Astrocyte of the cerebellum (primary cell): ENCODE results near the gene PAX7.

Experiments
- DNase-seq: peaks from one replicate; pipeline ENCODE4 v3.0.0-alpha.2; 2011; ENCODE audit warnings: low read depth
- H3K4me3 ChIP-seq: 2 replicates; pipeline ENCODE4 v1.5.1; 2011; ENCODE audit warnings: mild to moderate bottlenecking, low read depth, low read length, moderate library complexity
- CTCF ChIP-seq: IDR thresholded peaks from 2 replicates; pipeline ENCODE4 v1.5.1; 2012; ENCODE audit warnings: low read length, low read depth, moderate library complexity, mild to moderate bottlenecking; ENCODE audit errors: missing control alignments
- in situ Hi-C: cut with HindIII; loops from 2 replicates; pipeline ENCODE4 v1.10.0; 2017; ENCODE audit warnings: low sequenced_read_pairs

Gene PAX7

DNA sequence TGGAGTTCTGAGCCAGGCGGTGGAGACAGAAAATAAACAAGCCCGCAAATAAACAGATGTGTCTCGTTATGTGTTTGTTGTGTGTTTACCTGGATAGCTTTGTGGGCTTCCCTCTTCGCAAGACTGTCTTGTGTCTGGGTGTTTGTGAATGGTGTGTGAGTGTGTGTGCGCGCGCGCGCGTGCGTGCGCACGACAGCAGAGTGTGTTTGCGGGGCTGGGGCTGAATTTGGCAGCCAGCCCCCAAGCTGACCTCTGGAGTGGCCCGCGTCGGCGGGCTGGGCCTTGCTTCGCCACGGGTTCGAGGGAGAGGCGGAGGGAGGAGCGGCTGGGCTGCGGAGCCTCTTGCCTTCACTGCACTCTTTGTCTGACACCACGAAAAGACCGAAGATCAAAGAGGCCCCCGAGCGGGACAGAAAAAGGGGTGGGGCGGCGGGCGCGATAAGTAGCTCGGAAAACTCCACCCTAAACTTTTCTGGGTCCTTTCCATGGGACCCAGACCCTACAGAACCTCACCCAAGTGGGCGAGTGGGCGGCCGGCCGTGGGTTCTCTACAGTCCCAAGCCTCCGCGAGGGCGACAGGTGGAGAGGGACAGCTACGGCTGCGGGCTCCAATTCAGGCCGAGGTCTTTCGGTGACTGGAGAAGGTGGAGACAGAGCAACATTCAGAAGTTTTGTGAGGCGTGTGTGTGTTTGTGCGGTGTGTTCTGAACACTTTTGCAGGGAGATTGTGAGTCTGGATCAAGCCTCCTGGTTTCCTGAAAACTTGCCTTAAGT is 14.5 kb downstream of the PAX7 start:
- in situ Hi-C loops: no loop called here
- no peak for TF ChIP-seq CTCF
- no peak for DNase-seq
- H3K4me3 ChIP-seq: no peak overlapping the region

GRCh38 chr1:18645747-18646090 is 15.1 kb downstream of the PAX7 start:
- in situ Hi-C loops: no loop called here
- no peak for DNase-seq
- TF ChIP-seq CTCF: no peak
- no peak overlapping the region for H3K4me3 ChIP-seq

DNA sequence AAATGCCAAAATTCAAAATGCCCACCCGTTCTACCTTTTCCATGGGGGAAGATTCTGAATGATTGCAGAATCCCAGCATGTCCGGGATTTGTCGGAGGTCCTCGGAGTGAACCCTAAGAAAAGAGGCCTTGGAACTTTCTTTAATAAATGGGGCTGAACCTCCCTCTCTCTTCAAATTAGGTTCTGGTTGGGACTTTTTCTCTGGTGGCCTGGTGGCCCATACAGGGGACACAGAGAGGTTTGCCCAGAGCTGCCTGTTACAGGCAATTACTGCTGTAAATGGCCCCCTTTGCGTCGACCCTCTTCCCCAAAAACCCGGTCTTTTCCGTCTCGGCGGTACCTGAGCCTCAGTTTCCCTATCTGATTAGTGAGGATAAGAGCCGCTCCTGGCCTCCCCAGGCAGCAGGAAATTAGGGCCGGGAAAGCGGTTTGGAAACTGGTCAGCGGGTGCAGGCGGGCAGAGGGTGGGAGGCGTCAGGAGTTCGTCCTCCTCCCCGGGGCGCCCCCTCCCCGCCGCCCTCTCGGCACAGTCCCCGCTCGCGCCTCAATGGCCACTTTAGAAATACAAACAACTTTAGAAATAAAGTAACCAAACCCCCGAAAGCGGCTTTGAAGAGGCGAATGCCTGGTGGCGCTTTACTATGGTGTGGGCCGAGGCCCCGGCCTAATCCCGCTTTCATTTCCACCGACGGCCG is 15.6 kb downstream of the PAX7 start:
- no peak for DNase-seq
- in situ Hi-C loops: no loop called here
- no peak overlapping the region for H3K4me3 ChIP-seq
- TF ChIP-seq CTCF: no peak

DNA sequence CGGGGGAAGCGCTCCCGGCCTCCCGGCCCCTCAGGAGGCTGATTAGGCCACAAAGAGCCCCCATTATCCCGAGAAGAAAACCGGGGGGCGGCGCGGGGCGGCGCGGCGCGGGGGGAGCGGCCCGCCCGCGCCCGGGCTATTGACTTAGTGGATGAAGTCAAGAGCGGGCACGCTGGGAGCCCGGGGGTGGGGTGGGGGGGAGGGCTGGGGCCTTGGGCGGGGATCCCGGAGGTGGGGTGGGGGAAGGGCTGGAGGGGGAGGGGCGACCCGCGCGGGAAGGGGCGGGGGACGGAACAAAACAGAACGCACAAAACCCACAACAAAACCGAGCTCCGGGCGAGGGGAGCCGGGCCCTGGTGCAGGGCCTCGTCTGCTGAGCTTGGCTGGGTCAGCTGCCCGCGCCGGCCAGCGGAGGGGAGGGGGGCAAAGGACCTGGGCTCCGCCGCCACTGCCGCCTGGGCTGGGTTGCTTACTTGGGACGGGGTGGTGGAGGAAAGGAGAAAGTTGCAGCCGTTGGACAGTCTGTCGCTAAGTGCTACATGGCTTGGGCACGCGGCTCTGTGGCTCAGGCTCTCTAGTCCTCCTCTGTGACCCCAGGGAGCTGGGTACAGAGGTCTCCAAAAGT is 16.3 kb downstream of the PAX7 start:
- no peak overlapping the region for H3K4me3 ChIP-seq
- DNase-seq: no peak
- in situ Hi-C loops: no loop called here
- TF ChIP-seq CTCF: no peak

- in situ Hi-C loops: no loop called here
- H3K4me3 ChIP-seq: no peak overlapping the region
- TF ChIP-seq CTCF: no peak
- DNase-seq: no peak
Observed at GRCh38 chr1:18647681-18648214, 17.1 kb downstream of the PAX7 start.

- TF ChIP-seq CTCF: no peak
- in situ Hi-C loops: no loop called here
- H3K4me3 ChIP-seq: no peak overlapping the region
- no peak for DNase-seq
Observed at GRCh38 chr1:18649693-18650370, 19.2 kb downstream of the PAX7 start.
